Measurements from ENCODE around the gene SOD2.
"Not testable (repeated sequence)": the region's sequence is repeated elsewhere in the genome, so short reads cannot be mapped to it uniquely, and the experiment has no call there.

GRCh38 chr6:159661977-159662376 is 31.1 kb downstream of the SOD2 start:
- TF ChIP-seq CTCF, POLR2A (IDR thresholded peaks at IDR 0.05): not testable (repeated sequence)
